Mucosa of rectum (tissue), 2 donors: ENCODE measurements around the gene TCOF1.

Experiments used
- H3K27ac ChIP-seq, 2 donors: one replicate each; pipeline ENCODE4 v1.7.0; 2013; ENCODE audit warnings: inconsistent platforms in 2 of 2, low read depth in 2 of 2, low read length in 2 of 2
- H3K27me3 ChIP-seq, 2 donors: one replicate each; pipeline ENCODE4 v1.7.0; 2013; ENCODE audit warnings: low read length in 2 of 2; ENCODE audit not compliant: control insufficient read depth in 2 of 2, insufficient read depth in 2 of 2
- H3K36me3 ChIP-seq, 2 donors: one replicate each; pipeline ENCODE4 v1.7.0; 2013; ENCODE audit warnings: low read length in 2 of 2; ENCODE audit not compliant: control insufficient read depth in 2 of 2, insufficient read depth in 2 of 2
- H3K4me1 ChIP-seq, 2 donors: one replicate each; pipeline ENCODE4 v1.7.0; 2013; ENCODE audit warnings: low read length in 2 of 2, mild to moderate bottlenecking in 1 of 2; ENCODE audit not compliant: control insufficient read depth in 2 of 2, insufficient read depth in 2 of 2
- H3K4me3 ChIP-seq, 2 donors: one replicate each; pipeline ENCODE4 v1.7.0; 2013; ENCODE audit warnings: low read length in 2 of 2
- H3K9ac ChIP-seq, 2 donors: one replicate each; pipeline ENCODE4 v1.7.0; 2013; ENCODE audit warnings: low read length in 2 of 2, low read depth in 1 of 2, mild to moderate bottlenecking in 1 of 2
- H3K9me3 ChIP-seq, 2 donors: one replicate each; pipeline ENCODE4 v1.7.0; 2013; ENCODE audit warnings: low read length in 2 of 2; ENCODE audit not compliant: control insufficient read depth in 2 of 2
- donor health status: healthy.
- donor health status: Normal muscosa, but diverticular disease.

TCOF1 gene

GRCh38 chr5:150339165-150339564 lies 18.3 kb upstream of the TCOF1 start:
- no peak overlapping the region for H3K9ac ChIP-seq
- no peaks in the 10 kb centered on the region for H3K27me3 ChIP-seq
- H3K4me3 ChIP-seq: no peak overlapping the region
- H3K9me3 ChIP-seq: no peaks in the 10 kb centered on the region
- no peaks in the 10 kb centered on the region for H3K36me3 ChIP-seq
- peaks cover 0 to 12% of the 10 kb centered on the region in 2 donors for H3K4me1 ChIP-seq
- no peak overlapping the region for H3K27ac ChIP-seq

GRCh38 chr5:150339841-150340240 lies 17.7 kb upstream of the TCOF1 start:
- Histone ChIP-seq H3K4me3 (no peak overlapping the region), H3K4me1 (peaks cover 0 to 12% of the 10 kb centered on the region in 2 donors), H3K27me3 (no peaks in the 10 kb centered on the region), H3K36me3 (no peaks in the 10 kb centered on the region), H3K9ac (no peak overlapping the region), H3K9me3 (no peaks in the 10 kb centered on the region), H3K27ac (no peak overlapping the region)

GRCh38 chr5:150340614-150341255 lies 16.8 kb upstream of the TCOF1 start:
- H3K27me3 ChIP-seq: no peaks in the 10 kb centered on the region
- H3K36me3 ChIP-seq: no peaks in the 10 kb centered on the region
- no peak overlapping the region for H3K9ac ChIP-seq
- no peaks in the 10 kb centered on the region for H3K9me3 ChIP-seq
- H3K27ac ChIP-seq: no peak overlapping the region
- peaks cover 0 to 12% of the 10 kb centered on the region in 2 donors for H3K4me1 ChIP-seq
- no peak overlapping the region for H3K4me3 ChIP-seq

GRCh38 chr5:150341331-150341730 lies 16.2 kb upstream of the TCOF1 start:
- Histone ChIP-seq H3K4me3 (no peak overlapping the region), H3K36me3 (no peaks in the 10 kb centered on the region), H3K27me3 (no peaks in the 10 kb centered on the region), H3K4me1 (peaks cover 0 to 12% of the 10 kb centered on the region in 2 donors), H3K27ac (no peak overlapping the region), H3K9me3 (no peaks in the 10 kb centered on the region), H3K9ac (no peak overlapping the region)

- Histone ChIP-seq H3K4me3 (no peak overlapping the region), H3K9me3 (no peaks in the 10 kb centered on the region), H3K36me3 (no peaks in the 10 kb centered on the region), H3K4me1 (peaks cover 0 to 12% of the 10 kb centered on the region in 2 donors), H3K27me3 (no peaks in the 10 kb centered on the region), H3K9ac (no peak overlapping the region), H3K27ac (no peak overlapping the region)
These were observed 15.5 kb upstream of the TCOF1 start for GRCh38 chr5:150341989-150342388.

- Histone ChIP-seq H3K36me3 (no peaks in the 10 kb centered on the region), H3K27ac (no peak overlapping the region), H3K4me1 (peaks cover 0 to 12% of the 10 kb centered on the region in 2 donors), H3K9ac (no peak overlapping the region), H3K9me3 (no peaks in the 10 kb centered on the region), H3K4me3 (no peak overlapping the region), H3K27me3 (no peaks in the 10 kb centered on the region)
These were observed 14.9 kb upstream of the TCOF1 start for GRCh38 chr5:150342583-150342982.

GRCh38 chr5:150343994-150344631 lies 13.4 kb upstream of the TCOF1 start:
- H3K4me1 ChIP-seq: peaks cover 0 to 7% of the 10 kb centered on the region in 2 donors
- H3K4me3 ChIP-seq: no peak overlapping the region
- no peaks in the 10 kb centered on the region for H3K27me3 ChIP-seq
- no peaks in the 10 kb centered on the region for H3K36me3 ChIP-seq
- no peak overlapping the region for H3K9ac ChIP-seq
- no peak overlapping the region for H3K27ac ChIP-seq
- H3K9me3 ChIP-seq: no peaks in the 10 kb centered on the region

GRCh38 chr5:150345716-150346115 lies 11.8 kb upstream of the TCOF1 start:
- H3K9me3 ChIP-seq: no peaks in the 10 kb centered on the region
- H3K27ac ChIP-seq: no peak overlapping the region
- H3K4me1 ChIP-seq: peaks cover 0 to 7% of the 10 kb centered on the region in 2 donors
- H3K4me3 ChIP-seq: no peak overlapping the region
- no peaks in the 10 kb centered on the region for H3K27me3 ChIP-seq
- H3K36me3 ChIP-seq: no peaks in the 10 kb centered on the region
- no peak overlapping the region for H3K9ac ChIP-seq

GRCh38 chr5:150346592-150346991 lies 10.9 kb upstream of the TCOF1 start:
- no peaks in the 10 kb centered on the region for H3K36me3 ChIP-seq
- H3K4me1 ChIP-seq: peaks cover 3 to 13% of the 10 kb centered on the region in 2 donors
- no peaks in the 10 kb centered on the region for H3K27me3 ChIP-seq
- H3K9me3 ChIP-seq: no peaks in the 10 kb centered on the region
- no peak overlapping the region for H3K4me3 ChIP-seq
- H3K9ac ChIP-seq: no peak overlapping the region
- H3K27ac ChIP-seq: no peak overlapping the region

GRCh38 chr5:150347003-150347402 lies 10.5 kb upstream of the TCOF1 start:
- no peaks in the 10 kb centered on the region for H3K36me3 ChIP-seq
- H3K4me3 ChIP-seq: no peak overlapping the region
- H3K27me3 ChIP-seq: no peaks in the 10 kb centered on the region
- no peaks in the 10 kb centered on the region for H3K9me3 ChIP-seq
- no peak overlapping the region for H3K27ac ChIP-seq
- H3K9ac ChIP-seq: no peak overlapping the region
- peaks cover 3 to 15% of the 10 kb centered on the region in 2 donors for H3K4me1 ChIP-seq
